Keratinocyte (primary cell): ENCODE measurements around the gene MAP7D3. TPM values are rescaled to one million over a fixed set of nuclear protein-coding genes. Genes with fewer than 3 reads are reported as not detected.

Experiments
- DNase-seq: peaks from one replicate; pipeline ENCODE4 v3.0.0-alpha.2; 2011; ENCODE audit warnings: low read depth, missing footprints, low spot score
- FAIRE-seq: peaks from 2 replicates; lab custom pipeline; 2011; peaks lifted over from hg19 to GRCh38; lab: Jason Lieb, UNC
- H2AFZ ChIP-seq: 2 replicates; pipeline ENCODE4 v1.6.0; 2012; ENCODE audit warnings: low read length, control low read depth, inconsistent platforms; ENCODE audit not compliant: control insufficient read depth
- H3K27ac ChIP-seq: 2 replicates; pipeline ENCODE4 v1.5.1; 2011; ENCODE audit warnings: low read length; ENCODE audit not compliant: control insufficient read depth, insufficient read depth
- H3K27me3 ChIP-seq: 3 replicates; pipeline ENCODE4 v1.6.0; 2011; ENCODE audit warnings: low read length; ENCODE audit not compliant: control insufficient read depth, insufficient read depth; ENCODE audit errors: extremely low read depth
- H3K36me3 ChIP-seq, 2 experiments: 2 replicates in 1 of 2; 3 replicates in 1 of 2; pipeline ENCODE4 v1.5.1; 2011; ENCODE audit warnings: low read length in 2 of 2, mild to moderate bottlenecking in 1 of 2; ENCODE audit not compliant: control insufficient read depth in 2 of 2, insufficient read depth in 2 of 2; ENCODE audit errors: extremely low read depth in 1 of 2
- H3K4me1 ChIP-seq: 3 replicates; pipeline ENCODE4 v1.5.1; 2011; ENCODE audit warnings: low read length; ENCODE audit not compliant: control insufficient read depth, insufficient read depth; ENCODE audit errors: extremely low read depth
- H3K4me2 ChIP-seq: 3 replicates; pipeline ENCODE4 v1.6.0; 2011; ENCODE audit warnings: low read depth, low read length; ENCODE audit not compliant: control insufficient read depth, insufficient read depth; ENCODE audit errors: extremely low read depth
- H3K4me3 ChIP-seq, 3 experiments: fragments of 200-600 bp in 1 of 3; sonication (generic) in 1 of 3; 2 replicates in 2 of 3; 3 replicates in 1 of 3; pipeline ENCODE4 v1.5.1; 2011 to 2016; ENCODE audit warnings: low read length in 3 of 3, mild to moderate bottlenecking in 3 of 3, control low read depth in 2 of 3, inconsistent platforms in 1 of 3, low read depth in 1 of 3, mixed read lengths in 1 of 3, mixed run types in 1 of 3, moderate library complexity in 1 of 3; ENCODE audit not compliant: control insufficient read depth in 2 of 3, insufficient read depth in 2 of 3; ENCODE audit errors: extremely low read depth in 1 of 3
- H3K79me2 ChIP-seq: 2 replicates; pipeline ENCODE4 v1.6.0; 2012; ENCODE audit warnings: low read length; ENCODE audit not compliant: control insufficient read depth, insufficient read depth
- H3K9ac ChIP-seq: 3 replicates; pipeline ENCODE4 v1.6.0; 2011; ENCODE audit warnings: low read length; ENCODE audit not compliant: control insufficient read depth, insufficient read depth; ENCODE audit errors: extremely low read depth
- H3K9me1 ChIP-seq: 3 replicates; pipeline ENCODE4 v1.6.0; 2011; ENCODE audit warnings: low read length; ENCODE audit not compliant: control insufficient read depth, insufficient read depth; ENCODE audit errors: extremely low read depth
- H3K9me3 ChIP-seq: 2 replicates; pipeline ENCODE4 v1.5.1; 2012; ENCODE audit warnings: low read depth, low read length; ENCODE audit not compliant: control insufficient read depth
- H4K20me1 ChIP-seq: 3 replicates; pipeline ENCODE4 v1.6.0; 2011; ENCODE audit warnings: low read length; ENCODE audit not compliant: control insufficient read depth, insufficient read depth; ENCODE audit errors: extremely low read depth
- EZH2 ChIP-seq: IDR thresholded peaks from one replicate; pipeline ENCODE4 v1.6.1; 2012; ENCODE audit warnings: inconsistent platforms, mild to moderate bottlenecking, low read length, moderate library complexity
- dilution Hi-C: fragments of 300-500 bp; cut with MboI; formaldehyde crosslinking; loops from one replicate; pipeline ENCODE4 v1.7.0; 2020; ENCODE audit warnings: low sequenced_read_pairs; ENCODE audit not compliant: extremely low pct_ligation_motif_present
- polyA plus RNA-seq, 5 experiments: library from polyadenylated mRNA; depleted of rRNA in 3 of 5; stranded (reverse) in 3 of 5; stranded (forward) in 1 of 5; unstranded in 1 of 5; fragments of >200 nt; gene quantifications; 1 replicate in 1 of 5; 2 replicates in 3 of 5; 3 replicates in 1 of 5; pipeline versions ENCODE4 v1.2.1 to v1.2.3, GENCODE V29; 2011 to 2012; ENCODE audit warnings: missing spikeins in 2 of 5, low read depth in 1 of 5, low replicate concordance in 1 of 5
- TF ChIP-seq, protein P1 (sequence below), 3 experiments: IDR thresholded peaks in 1 of 3; conservative IDR thresholded peaks in 1 of 3; optimal IDR thresholded peaks in 1 of 3; 2 replicates in 2 of 3; 3 replicates in 1 of 3; pipeline versions ENCODE3 to v1.5.1; 2011; ENCODE audit warnings: low read length in 3 of 3, mild to moderate bottlenecking in 3 of 3, moderate library complexity in 2 of 3, control low read depth in 1 of 3, inconsistent platforms in 1 of 3; ENCODE audit not compliant: insufficient read depth in 2 of 3; ENCODE audit errors: extremely low read depth in 1 of 3

Gene MAP7D3
- polyA plus RNA-seq, 1 donor (not counting 4 experiments of a cell fraction or from before 2014, with no cell fraction given), result 13.6 TPM

DNA sequence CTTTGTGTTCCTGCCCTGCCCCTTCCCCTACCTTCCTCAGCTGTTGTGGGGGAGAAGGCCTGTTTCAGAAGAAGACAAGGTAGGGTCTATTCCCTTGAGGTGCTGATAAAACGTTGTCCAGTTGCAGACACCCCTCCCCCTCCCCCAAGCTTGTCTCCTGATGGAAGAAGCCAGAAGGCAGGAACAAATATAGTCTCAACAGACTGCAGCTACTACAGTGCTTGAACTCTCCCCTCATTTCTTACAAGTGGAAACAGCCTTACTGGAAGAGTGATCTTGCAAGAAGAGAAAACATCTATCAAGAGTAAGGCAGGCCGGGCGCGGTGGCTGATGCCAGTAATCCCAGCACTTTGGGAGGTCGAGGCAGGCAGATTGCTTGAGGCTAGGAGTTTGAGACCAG, 11.0 kb upstream of the MAP7D3 start:
- Histone ChIP-seq H3K36me3 (no peaks in the 10 kb centered on the region), H3K27ac (no peak overlapping the region), H3K27me3 (no peaks in the 10 kb centered on the region), H3K9ac (no peak overlapping the region), H3K4me1 (peaks cover 14% of the 10 kb centered on the region), H3K9me3 (no peaks in the 10 kb centered on the region), H2AFZ (no peak overlapping the region), H3K79me2 (no peaks in the 10 kb centered on the region), H4K20me1 (no peaks in the 10 kb centered on the region), H3K9me1 (no peaks in the 10 kb centered on the region), H3K4me2 (no peak overlapping the region), H3K4me3 (no peak overlapping the region)
- dilution Hi-C loops, result no loop called here
- no peak for TF ChIP-seq EZH2
- TF ChIP-seq, protein P1, sequence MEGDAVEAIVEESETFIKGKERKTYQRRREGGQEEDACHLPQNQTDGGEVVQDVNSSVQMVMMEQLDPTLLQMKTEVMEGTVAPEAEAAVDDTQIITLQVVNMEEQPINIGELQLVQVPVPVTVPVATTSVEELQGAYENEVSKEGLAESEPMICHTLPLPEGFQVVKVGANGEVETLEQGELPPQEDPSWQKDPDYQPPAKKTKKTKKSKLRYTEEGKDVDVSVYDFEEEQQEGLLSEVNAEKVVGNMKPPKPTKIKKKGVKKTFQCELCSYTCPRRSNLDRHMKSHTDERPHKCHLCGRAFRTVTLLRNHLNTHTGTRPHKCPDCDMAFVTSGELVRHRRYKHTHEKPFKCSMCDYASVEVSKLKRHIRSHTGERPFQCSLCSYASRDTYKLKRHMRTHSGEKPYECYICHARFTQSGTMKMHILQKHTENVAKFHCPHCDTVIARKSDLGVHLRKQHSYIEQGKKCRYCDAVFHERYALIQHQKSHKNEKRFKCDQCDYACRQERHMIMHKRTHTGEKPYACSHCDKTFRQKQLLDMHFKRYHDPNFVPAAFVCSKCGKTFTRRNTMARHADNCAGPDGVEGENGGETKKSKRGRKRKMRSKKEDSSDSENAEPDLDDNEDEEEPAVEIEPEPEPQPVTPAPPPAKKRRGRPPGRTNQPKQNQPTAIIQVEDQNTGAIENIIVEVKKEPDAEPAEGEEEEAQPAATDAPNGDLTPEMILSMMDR (optimal IDR thresholded peaks at IDR 0.05 in 1 of 3, IDR thresholded peaks at IDR 0.05 in 1 of 3, conservative IDR thresholded peaks at IDR 0.05 in 1 of 3; ENCODE audit: extremely low read depth in 1 of 3, insufficient read depth in 2 of 3, low read length in 3 of 3), result no peak
- FAIRE-seq (no peak), DNase-seq (no peak)

DNA sequence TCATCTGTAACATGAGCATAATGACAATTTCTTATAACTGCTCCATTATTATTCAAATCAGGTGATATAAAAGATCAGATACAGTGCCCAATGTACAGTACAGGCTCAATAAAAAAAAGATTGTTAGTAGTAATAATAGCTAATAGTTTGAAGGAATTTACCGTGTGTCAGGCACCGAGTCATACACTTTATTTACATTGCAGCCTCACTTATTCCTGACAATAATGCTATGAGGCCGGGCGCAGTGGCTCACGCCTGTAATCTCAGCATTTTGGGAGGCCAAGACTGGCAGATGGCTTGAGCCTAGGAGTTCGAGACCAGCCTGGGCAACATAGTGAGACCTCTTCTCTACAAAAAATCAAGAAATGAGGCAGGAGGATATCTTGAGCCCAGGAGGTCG, 10.1 kb upstream of the MAP7D3 start:
- H3K36me3 ChIP-seq, result no peaks in the 10 kb centered on the region
- H2AFZ ChIP-seq, result no peak overlapping the region
- no peak overlapping the region for H3K27ac ChIP-seq
- DNase-seq (no peak), FAIRE-seq (no peak)
- no peaks in the 10 kb centered on the region for H3K9me3 ChIP-seq
- dilution Hi-C loops, result no loop called here
- H3K4me2 ChIP-seq, result no peak overlapping the region
- H3K9me1 ChIP-seq, result no peaks in the 10 kb centered on the region
- no peaks in the 10 kb centered on the region for H3K27me3 ChIP-seq
- peaks cover 14% of the 10 kb centered on the region for H3K4me1 ChIP-seq
- no peak overlapping the region for H3K9ac ChIP-seq
- no peaks in the 10 kb centered on the region for H4K20me1 ChIP-seq
- no peak overlapping the region for H3K4me3 ChIP-seq
- TF ChIP-seq, protein P1 (optimal IDR thresholded peaks at IDR 0.05 in 1 of 3, IDR thresholded peaks at IDR 0.05 in 1 of 3, conservative IDR thresholded peaks at IDR 0.05 in 1 of 3; ENCODE audit: extremely low read depth in 1 of 3, insufficient read depth in 2 of 3, low read length in 3 of 3), result no peak
- TF ChIP-seq EZH2, result no peak
- no peaks in the 10 kb centered on the region for H3K79me2 ChIP-seq
